HG02759 (cell line): ENCODE measurements around the gene COL8A1.
"Not testable (repeated sequence)": the region's sequence is repeated elsewhere in the genome, so short reads cannot be mapped to it uniquely, and the experiment has no call there.

Experiments
- ATAC-seq: cut with Tn5 transposase; IDR thresholded peaks from one replicate; pipeline ENCODE4 v1.9.1; 2021; ENCODE audit warnings: mild to moderate bottlenecking, moderate library complexity; ENCODE audit not compliant: unreplicated experiment

The COL8A1 gene

DNA sequence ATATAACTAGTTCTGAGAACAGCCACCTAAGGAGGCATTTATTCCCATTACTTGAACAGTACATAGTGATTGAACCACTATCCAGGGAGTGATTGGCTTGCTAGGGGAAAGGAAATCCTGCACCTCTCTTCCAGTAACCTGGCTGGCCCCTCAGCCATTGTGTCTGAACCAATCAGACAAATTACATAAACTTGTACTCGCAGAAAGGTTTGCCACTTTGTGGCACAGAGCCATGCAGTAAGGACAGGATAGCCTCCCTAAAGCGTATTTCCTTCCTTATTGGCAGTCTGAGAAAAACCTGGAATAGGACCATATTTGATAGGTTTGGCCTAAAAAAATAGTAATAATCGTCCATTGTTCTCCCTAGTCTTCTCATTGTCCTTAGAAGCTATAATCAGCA is 198.3 kb downstream of the COL8A1 start:
- ATAC-seq: no peak

DNA sequence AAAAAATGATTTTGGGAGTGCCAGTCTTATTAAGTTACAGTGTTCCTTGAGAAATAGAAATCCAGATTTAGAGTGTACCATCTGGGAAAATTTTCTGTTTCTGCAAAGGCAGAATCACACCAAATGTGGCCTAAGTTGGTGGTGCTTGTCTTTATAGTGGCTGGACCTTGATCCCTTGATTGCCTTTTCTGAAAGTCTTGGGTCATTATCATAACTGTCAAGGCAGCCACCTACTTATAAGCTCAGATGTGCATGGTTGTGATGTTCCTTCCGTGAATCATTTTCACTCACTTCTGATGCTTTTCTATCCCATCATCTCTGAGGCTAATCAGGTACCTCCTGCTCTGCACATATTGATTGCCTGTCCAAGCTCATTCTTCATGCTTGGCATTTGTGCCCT is 199.3 kb downstream of the COL8A1 start:
- ATAC-seq: no peak

- no peak for ATAC-seq
Measured at GRCh38 chr3:99838755-99839154, 200.4 kb downstream of the COL8A1 start.

- ATAC-seq: no peak
Measured at GRCh38 chr3:99839613-99840012, 201.2 kb downstream of the COL8A1 start.

- not testable (repeated sequence) for ATAC-seq
Measured at GRCh38 chr3:99841949-99842348, 203.6 kb downstream of the COL8A1 start.

GRCh38 chr3:99842826-99843589 is 204.6 kb downstream of the COL8A1 start:
- peak; percentile 56 for ATAC-seq

DNA sequence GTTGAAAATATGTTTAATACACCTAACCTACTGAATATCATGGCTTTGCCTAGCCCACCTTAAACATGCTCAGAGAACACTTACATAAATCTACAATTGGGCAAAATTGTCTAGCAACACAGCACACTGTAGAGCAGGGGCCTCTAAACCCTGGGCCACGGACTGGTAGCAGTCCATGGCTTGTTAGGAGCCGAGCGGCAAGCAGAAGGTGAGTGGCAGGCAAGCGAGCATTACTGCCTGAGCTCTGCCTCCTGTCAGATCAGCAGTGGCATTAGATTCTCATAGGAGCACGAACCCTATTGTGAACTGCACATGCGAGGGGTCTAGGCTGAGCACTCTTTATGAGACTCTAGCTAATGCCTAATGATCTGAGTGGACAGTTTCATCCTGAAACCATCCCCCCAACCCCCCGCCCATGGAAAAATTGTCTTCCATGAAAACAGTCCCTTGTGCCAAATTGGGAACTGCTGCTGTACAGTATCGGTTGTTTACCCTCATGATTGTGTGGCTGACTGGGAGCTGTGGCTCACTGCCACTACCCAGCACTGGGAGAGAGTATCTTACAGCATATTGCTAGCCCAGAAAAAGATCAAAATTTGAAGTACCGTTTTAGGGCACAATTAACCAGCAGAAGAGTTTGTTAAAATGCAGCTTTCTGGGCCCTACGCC is 205.3 kb downstream of the COL8A1 start:
- ATAC-seq: peak; percentile 22

- ATAC-seq: no peak
Measured at GRCh38 chr3:99845331-99845730, 206.9 kb downstream of the COL8A1 start.

- no peak for ATAC-seq
Measured at GRCh38 chr3:99845999-99846398, 207.6 kb downstream of the COL8A1 start.

GRCh38 chr3:99846477-99847160 is 208.2 kb downstream of the COL8A1 start:
- no peak for ATAC-seq

DNA sequence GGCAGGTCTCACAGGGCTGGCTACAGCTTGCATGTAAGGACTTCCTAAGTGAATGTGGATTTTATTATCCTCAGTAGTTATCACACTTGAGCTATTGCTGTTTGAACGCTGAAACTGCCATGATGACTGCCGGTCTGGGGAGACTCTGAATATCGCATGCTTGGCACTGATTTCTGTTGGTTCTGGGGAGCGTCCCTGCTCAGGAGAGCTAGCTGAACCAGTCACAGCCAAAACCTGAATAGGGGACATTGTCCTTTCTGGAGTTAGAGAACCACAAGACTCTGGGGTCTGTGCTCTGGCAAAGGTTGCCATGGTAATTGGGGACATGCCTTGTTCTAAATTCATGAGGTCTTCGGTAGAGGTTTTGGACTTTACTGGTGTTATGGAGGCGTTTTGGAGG is 210.0 kb downstream of the COL8A1 start:
- no peak for ATAC-seq
